Epidermal melanocyte (primary cell): ENCODE results near the gene GRID2IP.
A peak's percentile ranks its signal among the peaks of the same experiment; 100 is the strongest.

ENCODE experiments used
- DNase-seq: peaks from one replicate; pipeline ENCODE4 v3.0.0; 2011; ENCODE audit warnings: low spot score; ENCODE audit not compliant: insufficient read length

The GRID2IP gene

DNA sequence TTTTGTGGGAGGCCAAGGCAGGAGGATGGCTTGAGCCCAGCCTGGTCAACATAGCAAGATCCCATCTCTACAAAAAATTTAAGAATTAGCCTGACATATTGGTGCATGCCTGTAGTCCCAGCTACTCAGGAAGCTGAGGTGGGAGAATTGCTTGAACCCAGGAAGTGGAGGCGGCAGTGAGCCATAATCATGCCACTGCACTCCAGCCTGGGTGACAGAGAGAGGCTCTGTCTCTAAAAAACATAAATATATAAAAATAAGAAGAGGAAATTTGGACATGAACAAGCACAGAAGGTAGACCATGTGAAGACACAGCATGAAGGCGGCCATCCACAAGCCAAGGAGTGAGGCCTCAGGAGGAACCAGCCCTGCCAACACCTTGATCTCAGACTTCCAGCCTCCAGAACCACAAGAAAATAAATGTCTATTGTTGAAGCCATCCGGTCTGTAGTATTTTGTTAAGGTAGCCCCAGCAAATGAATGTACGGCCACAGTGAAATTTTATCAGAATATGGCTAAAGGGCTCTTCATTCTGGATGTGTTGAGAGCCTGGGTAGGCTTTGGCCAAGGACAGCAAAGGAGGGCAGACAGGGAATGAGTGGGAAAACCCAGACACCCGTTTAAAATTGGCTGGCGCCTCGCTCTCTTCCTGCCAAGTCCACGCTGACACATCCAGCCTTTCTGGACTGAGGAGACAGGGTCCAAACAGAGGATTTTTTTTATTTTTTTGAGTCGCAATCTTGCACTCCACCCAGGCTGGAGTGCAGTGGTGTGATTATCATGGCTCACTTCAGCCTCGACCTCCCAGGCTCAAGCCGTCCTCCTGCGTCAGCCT, 12.9 kb upstream of the GRID2IP start:
- no peak for DNase-seq

DNA sequence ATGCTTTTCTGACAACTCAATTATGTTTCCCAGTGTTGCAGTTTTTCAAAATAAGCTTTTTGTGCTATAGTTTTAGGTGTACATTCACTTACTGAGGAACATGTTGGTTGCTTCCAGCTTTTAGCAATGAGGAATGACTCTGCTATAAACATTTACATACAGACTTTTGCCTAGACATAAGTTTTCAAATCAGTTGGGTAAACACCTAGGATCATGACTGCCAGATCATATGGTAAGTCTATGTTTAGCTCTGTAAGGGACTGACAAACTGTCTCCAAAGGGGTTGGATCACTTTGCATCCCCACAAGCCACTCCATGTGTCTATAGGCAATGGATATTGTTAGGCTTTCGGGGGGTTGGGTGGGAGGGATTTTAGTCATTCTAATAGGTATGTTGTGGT, 10.8 kb upstream of the GRID2IP start:
- no peak for DNase-seq

DNA sequence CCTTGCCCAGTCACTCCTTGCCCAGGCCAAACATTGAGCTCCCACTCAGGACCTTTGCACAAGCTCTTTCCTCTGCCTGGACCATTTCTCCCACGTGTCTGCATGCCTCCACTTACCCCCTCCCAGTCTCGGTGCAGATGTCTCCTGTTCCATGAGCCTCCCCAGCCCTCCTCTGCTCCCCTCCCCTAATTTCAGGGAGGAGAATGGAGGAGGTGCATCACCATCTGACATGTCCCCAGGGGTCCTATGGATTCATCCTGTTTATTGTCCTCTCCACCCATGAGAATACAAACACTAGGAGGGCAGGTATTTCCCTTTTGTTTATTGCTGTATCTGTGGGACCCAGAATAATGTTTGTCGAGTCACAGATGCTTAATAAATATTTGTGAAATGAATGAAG, 8.6 kb upstream of the GRID2IP start:
- no peak for DNase-seq

DNA sequence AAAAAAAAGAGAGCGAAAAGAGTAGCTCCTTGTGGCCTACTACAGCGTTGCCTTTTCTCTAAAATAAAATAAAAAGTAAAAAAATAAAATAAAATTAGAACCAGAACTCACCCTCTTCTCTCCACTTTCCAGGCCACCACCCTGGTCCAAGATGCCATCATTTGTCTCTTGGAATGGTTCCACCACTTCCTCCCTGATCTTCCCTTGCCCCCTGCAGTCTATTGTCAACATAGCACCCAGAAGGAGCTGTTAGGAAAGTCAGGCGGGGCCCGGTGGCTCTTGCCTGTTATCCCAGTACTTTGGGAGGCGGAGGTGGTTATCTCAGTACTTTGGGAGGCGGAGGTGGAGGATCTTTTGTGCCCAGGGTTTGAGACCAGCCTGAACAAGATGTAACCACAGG, 7.6 kb upstream of the GRID2IP start:
- DNase-seq = peak; percentile 43

DNA sequence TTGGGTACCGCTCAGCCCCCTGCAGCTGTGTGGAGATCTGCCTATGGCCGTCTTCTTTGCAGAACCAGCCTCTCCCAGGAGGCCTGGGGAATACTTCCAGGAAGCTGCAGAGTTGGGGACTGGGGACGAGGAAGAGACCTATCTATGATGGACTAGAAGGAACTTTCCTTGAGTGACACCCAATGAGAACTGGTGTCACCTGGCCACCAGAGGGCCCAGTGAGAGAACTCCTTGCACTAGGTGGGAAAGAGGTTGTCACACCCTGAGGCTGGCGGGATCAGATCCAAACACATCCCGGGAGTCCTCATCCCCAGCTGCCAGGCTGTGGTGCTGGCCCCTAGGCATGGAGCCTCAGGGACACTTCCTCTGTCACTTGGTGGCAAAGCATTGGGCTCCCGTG, 4.9 kb upstream of the GRID2IP start:
- no peak for DNase-seq

DNA sequence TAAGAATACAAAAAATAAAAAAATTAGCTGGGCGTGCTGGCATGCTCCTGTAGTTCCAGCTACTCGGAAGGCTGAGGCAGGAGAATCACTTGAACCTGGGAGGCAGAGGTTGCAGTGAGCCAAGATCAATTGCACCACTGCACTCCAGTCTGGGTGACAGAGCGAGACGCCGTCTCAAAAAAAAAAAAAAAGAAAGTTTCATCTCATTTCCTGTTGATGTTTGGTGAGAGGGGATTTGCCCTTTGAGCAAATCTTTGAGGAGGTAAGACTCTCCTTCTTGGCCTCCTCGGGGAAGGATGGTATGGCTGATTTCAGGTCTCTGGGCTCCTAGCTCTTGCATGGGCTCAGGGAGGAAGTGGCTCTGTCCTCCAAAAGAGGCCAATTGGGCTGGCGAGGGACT, 3.6 kb upstream of the GRID2IP start:
- no peak for DNase-seq

DNA sequence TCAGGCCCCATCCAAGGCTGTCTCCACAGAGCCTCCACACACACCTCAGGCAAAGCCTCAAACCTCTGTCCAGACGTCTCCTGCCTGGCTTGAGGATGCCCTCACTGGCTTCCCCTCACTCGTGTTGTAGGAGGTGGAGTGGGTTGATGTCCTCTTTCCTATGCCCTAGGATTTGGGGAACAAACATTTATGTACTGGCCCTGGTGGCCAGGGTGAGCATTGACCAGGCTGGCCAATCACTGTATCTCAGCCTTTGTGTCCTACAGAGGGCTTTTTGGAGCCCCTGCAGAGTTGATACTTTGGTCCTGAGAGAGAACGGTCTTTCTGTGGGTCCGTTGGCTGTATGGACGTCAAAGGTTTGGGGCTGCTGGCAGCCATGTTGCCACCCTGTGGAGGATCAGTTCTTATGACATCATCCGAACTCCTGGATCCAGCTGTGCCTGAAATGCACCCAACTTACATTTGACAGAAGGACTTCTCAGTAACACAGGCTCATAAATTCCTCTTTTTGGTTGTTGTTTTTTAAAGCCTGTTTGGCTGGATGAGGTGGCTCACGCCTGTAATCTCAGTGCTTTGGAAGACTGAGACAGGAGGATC, 2.3 kb upstream of the GRID2IP start:
- no peak for DNase-seq

DNA sequence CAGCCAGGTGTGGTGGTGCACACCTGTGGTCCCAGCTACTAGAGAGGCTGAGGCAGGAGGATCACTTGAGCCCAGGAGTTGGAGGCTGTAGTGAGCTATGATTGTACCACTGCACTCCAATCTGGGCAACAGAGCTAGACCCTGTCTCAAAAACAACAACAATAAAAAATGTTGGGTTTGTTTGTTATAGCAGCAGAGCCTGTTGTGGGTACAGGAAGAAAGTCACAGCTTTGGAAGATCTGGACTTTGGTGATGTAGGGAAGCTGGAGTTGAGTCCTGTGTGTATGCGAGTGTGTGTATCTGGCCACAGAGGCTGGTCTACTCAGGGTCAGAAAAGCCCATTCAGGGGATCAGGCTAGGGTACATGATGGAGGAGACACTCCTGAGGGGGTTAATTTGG, 3.9 kb downstream of the GRID2IP start:
- no peak for DNase-seq

DNA sequence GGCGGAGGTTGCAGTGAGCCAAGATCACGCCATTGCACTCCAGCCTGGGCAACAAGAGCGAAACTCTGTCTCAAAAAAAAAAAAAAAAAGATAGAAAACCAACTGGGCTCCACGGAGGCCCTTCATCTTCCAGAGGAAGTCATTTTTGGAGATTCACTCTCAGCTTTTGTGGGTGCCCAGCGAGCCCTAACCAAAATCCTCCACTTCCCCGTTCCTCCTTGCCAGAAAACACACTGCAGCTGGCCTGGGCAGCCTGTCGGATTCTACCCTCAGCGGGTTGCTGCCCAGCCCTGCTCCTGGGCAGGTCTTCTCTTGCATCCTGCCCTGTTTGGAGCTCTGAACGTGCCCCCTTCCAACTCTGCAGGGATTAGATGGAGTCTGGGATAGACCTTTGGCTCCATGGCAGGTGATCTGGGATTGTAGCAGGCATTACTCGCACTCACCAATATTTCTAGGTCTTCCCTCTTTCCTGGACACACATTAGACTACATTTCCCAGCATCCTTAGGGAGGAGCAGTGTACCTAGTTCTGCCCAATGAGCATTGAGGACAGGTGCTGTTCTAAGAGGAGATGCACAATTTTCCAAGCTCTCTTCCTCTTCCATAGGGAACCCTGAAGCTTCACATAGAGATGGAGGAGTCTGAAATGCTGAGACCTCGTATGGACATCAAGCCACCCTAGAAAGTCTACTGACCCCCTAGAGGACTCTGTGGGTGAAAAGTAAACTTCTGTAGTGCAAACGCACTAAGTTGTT, 4.6 kb downstream of the GRID2IP start:
- DNase-seq = no peak

DNA sequence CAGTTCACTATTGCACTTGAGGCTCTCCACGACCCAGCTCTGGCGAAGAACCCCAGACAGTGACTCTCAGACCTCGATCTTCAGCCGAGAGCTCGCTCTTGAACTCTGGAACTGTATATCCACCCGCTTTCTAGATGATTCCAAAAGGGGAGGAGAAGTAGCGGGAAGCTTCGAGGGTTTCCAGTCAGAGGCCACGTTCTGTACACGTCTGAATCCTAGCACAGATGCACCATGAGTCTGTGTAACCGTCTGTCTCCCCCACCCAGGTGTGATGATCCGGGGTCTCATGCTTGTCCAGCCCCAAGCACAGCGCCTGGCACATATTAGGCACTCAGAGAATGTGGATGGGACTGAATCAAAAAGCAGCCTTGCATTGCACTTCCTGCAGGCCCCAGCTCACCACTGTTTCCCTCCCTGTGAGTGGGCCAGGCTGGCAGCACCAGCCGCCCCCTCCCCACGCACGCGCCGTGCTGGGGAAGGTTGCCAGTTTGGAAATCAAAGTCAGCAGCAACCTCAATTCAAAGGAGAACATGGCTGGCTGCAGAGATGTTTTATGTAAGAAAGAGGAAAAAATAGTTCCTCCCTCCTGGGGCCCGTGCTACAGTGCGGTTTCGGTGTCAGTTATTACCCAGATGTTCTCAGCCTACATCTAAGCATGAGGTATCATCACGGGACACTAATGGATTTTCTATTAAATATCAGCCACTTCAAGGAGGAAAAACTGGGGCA, 5.7 kb downstream of the GRID2IP start:
- DNase-seq = peak; percentile 15

DNA sequence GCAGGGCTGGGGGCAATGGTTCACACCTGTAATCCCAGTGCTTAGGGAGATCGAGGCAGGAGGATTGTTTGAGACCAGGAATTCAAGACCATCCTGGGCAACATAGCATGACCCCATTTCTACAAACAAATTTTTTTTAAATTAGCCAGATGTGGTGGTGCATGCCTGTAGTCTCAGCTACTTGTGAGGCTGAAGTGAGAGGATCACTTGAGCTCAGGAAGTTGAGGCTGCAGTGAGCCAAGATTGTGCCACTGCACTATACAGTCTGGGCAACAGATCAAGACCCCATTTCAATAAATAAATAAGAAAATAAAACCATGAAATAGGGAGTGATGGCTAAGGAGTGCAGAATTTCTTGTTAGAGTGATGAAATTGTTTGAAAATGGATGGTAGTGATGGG, 8.9 kb downstream of the GRID2IP start:
- no peak for DNase-seq

DNA sequence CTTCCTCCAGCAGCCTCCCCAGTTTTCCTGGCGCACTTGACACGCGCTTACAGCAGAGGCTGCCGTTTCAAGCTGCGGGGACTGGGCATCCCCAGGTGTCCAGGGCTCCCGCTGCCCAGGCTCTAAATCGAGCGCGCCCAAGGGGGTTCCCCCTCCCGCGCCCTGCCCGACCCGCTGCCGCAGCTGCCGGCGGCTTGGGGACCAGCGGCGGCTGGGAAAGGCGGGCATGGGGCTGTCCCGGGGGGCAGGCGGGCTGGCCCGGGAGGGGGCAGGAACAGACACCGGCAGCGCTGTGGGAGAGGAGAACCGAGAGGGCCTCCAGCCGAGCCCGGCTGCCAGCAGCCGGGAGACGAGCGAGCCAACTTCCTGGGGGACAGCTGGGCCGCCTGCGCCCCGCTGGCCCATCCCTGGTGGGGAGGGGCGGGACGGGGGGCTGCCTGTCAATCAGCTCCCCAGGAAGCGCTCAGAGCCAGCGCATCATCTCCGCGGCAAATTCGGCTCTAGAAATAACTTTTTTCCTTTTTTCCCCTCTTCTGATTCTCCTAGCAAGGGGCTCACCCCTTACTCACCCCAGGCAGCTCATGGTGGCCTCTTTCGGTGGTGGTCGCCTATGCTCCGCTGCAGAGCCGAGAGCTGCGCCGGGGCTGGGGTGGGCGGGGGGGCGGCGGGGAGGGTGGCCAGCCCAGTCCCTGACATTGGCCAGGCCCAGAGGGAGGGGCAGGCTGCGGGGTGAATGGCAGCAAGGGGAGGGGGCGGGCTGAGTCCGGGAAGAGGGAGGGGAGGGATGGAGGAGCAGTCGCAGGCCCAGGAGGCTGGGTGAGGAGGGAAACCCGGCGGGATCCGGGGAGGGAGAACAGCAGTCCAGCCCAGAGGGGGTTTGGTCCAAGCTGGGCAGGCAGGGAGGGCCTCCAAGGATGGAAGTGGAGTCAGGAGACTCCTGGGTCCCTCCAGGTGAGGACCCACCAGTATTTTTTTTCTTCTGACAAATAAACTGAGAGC, 14.7 kb downstream of the GRID2IP start:
- no peak for DNase-seq

DNA sequence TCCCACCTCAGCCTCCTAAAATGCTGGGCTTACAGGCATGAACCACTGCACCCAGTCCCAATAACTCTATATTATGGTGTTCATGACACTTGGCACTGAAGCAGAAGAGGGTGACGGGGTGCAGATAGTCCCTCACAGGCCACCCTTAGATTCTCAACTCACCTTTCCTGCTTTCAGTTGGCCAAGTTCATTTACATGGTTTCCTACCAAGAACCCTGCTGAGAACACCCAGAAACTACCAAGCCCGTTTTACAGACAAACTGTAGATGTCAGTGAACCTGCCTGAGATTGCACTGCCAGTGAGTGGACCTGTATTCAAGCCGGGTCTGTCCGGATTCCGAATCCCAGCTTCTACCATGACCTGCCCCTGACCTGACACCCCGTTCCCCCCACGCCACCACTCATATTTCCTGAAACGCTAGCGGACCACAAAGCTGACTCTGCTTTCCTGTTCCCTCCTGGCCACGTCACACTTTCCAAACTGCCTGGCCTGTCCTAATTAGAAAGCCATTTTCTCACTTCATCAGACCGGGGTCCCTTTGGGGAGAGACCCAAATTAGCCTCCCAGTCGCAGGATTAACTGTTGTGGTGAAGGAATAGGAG, 17.3 kb downstream of the GRID2IP start:
- no peak for DNase-seq

DNA sequence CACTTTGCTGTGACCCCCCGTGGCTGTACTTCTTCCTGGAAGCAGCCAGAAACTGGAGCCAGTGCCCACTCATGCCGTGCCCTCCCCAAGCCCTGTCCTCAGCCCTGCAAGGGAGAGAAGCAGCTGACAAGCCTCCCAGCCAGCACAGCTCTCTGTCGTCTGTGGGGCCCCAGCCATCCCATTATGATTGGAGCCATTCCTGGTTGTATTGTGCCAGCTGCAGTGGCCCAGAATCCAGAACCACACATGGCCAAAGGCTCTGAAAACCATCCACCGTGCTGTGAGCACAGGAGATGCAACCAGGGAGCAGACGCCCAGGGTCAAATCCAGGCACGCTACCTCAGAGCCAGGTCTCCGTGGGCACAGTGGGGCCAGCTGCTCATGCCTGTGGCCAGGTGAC, 18.7 kb downstream of the GRID2IP start:
- DNase-seq = no peak

DNA sequence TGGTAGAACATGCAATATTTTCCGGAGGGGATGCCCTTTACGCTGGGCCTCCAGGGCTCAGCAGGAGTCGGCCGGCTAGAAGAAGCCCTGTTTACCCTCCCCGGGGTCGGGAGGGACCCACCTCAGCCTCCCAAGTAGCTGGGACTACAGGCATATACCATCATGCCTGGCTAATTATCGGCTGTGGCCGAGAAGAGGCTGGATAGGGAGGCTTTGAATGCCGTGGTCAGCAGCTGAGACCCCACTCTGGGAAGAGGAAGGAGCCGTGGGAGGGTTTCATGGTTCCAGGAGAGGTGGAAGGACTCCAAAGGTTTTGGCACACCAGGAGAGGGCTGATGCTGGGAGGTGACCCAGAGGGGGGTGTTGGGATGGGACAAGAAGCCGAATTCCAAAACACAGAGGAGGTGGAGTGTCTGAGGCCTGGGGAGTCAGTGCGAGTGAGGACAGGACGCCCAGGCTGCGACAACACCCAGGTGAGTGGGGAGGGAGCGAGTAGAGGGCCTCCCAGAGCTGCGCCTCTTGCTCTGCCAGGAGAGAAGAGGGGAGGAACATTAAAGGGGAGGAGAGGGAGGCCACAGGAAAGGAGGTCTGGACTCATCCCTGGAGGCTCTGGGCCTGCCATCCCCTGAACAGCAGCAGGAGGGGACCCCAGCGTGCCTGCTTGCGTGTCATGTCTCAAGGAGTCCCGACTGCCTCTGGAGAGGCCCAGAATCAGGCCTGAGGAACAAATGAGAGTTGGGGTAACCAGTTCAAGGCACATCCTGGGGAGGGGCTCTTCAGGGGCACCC, 19.6 kb downstream of the GRID2IP start:
- DNase-seq = no peak

DNA sequence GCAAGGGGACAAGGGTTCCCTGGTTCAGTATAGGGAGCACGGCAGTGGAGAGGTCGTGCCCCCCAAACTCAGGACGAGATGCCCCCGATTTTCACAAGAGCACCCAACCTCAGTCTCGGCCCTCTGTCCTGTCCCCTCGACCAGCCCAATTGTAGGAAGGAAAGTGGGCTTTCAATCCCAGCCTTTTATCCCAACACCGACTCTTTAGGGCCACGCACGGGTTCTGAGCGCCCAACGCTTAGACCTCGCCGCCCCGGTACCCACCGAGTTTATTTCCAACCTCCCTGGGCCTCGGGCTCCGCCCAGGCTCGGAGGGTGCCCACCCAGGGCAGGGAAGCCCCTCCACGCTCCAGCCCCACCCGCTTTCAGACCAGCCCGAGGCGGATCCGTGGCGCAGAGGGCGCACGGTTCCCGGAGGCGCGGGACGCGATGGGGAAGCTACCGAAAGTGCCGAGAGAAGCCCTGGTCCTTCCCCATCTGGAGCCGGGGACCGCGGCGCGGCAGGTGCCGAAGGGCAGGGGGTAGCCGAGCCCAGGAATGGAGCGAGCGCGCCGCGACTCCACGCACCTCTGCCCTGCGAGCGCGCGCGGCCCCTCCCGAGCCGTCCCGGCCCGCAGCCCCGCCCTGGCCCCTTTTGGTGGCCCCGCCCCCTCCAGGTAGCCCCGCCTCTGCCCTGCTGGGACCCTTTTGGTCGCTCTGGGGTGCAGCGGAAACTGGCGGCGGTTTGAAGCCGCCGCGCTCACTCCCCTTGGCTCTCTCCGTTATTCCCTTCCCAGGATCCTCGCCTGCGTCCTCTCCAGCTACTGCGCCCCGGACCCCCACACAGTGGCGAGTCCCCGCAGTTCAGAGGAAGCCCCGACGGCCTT, 20.4 kb downstream of the GRID2IP start:
- DNase-seq = no peak

DNA sequence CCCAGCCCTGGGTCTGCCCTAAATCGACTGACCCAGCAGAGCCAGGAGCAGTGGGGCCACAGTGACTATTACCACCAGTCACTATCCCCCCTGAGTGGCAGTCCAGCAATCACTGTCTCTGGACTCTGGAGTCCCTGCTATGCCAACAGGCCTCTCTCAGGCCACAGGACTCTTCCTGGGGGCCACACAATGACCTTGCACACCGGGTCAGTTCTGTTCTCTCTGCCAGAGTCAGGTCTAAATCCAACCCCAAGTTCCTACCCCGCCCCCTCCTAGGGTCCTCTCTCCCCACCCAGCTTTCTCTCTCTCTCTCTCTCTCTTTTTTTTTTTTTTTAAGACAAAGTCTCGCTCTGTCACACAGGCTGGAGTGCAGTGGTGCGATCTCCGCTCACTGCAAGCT, 21.6 kb downstream of the GRID2IP start:
- DNase-seq = no peak

DNA sequence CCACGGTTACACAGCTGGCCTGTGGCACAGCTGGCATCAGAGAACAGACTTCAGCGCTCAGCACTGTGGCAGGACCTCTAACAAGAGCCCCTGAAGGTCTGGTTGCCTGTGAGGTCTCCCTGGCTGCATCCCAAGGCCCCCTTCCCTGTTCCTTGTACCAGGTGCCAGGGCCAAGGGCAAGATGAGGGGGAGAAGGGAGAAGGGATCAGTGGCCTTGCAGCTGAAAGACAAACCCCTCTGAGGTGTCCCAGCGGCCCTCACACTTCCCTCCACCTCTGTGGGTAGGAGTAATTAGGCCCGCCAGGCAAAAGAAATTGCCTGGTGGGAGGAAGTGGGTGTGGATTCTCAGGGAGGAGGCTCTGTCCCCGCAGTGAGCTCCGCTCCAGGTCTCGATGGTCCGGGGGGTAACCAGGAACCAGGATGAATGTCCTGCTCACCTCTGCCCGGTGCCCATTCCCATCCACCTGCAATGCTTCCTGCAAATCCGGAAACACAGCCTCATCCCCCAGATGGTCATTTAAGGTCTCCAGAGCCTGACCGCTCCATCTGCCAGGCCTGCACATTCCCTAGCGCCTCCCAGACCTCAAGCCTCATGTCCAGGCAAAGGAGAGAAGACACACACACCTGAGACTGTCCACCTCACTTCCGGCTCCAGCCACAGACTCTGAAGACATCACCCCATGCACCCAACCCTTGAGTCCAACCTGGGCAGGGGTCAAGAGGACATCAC, 22.7 kb downstream of the GRID2IP start:
- no peak for DNase-seq
